Neuron (in vitro differentiated cells): Measurements from ENCODE around the gene VMAC.
"Not testable (repeated sequence)": the region's sequence is repeated elsewhere in the genome, so short reads cannot be mapped to it uniquely, and the experiment has no call there.

Experiments used
- H2AFZ ChIP-seq: one replicate; pipeline ENCODE4 v1.6.1; 2013; ENCODE audit warnings: low read depth, mild to moderate bottlenecking, inconsistent platforms, low read length, moderate library complexity
- H3K27me3 ChIP-seq: one replicate; pipeline ENCODE4 v1.6.1; 2013; ENCODE audit warnings: low read length; ENCODE audit not compliant: insufficient read depth
- H3K36me3 ChIP-seq: one replicate; pipeline ENCODE4 v1.6.1; 2013; ENCODE audit warnings: low read length; ENCODE audit not compliant: insufficient read depth
- H3K4me1 ChIP-seq: one replicate; pipeline ENCODE4 v1.6.1; 2013; ENCODE audit warnings: low read length; ENCODE audit not compliant: insufficient read depth
- H3K4me3 ChIP-seq: 2 replicates; pipeline ENCODE4 v1.5.1; 2013; ENCODE audit warnings: mild to moderate bottlenecking, low read length, moderate library complexity
- H3K9me3 ChIP-seq: one replicate; pipeline ENCODE4 v1.6.1; 2013; ENCODE audit warnings: low read length

VMAC gene

GRCh38 chr19:5877427-5877826 lies 27.2 kb upstream of the VMAC start:
- H3K27me3 ChIP-seq, result no peaks in the 10 kb centered on the region
- H3K36me3 ChIP-seq, result no peaks in the 10 kb centered on the region
- H3K4me3 ChIP-seq, result no peak overlapping the region
- no peaks in the 10 kb centered on the region for H3K9me3 ChIP-seq
- no peak overlapping the region for H2AFZ ChIP-seq
- H3K4me1 ChIP-seq, result peaks cover 28% of the 10 kb centered on the region

- peaks cover 28% of the 10 kb centered on the region for H3K4me1 ChIP-seq
- no peak overlapping the region for H2AFZ ChIP-seq
- no peaks in the 10 kb centered on the region for H3K27me3 ChIP-seq
- no peak overlapping the region for H3K4me3 ChIP-seq
- H3K36me3 ChIP-seq, result no peaks in the 10 kb centered on the region
- H3K9me3 ChIP-seq, result no peaks in the 10 kb centered on the region
These were observed 26.8 kb upstream of the VMAC start for GRCh38 chr19:5877882-5878281.

GRCh38 chr19:5880196-5880595 lies 24.5 kb upstream of the VMAC start:
- Histone ChIP-seq H3K4me1 (peaks cover 28% of the 10 kb centered on the region), H2AFZ (no peak overlapping the region), H3K9me3 (no peaks in the 10 kb centered on the region), H3K4me3 (no peak overlapping the region), H3K27me3 (no peaks in the 10 kb centered on the region), H3K36me3 (no peaks in the 10 kb centered on the region)

GRCh38 chr19:5880604-5881078 lies 24.0 kb upstream of the VMAC start:
- H2AFZ ChIP-seq, result no peak overlapping the region

GRCh38 chr19:5881543-5882299 lies 23.0 kb upstream of the VMAC start:
- no peaks in the 10 kb centered on the region for H3K9me3 ChIP-seq
- no peaks in the 10 kb centered on the region for H3K27me3 ChIP-seq
- peaks cover 28% of the 10 kb centered on the region for H3K4me1 ChIP-seq
- H2AFZ ChIP-seq, result no peak overlapping the region
- H3K36me3 ChIP-seq, result no peaks in the 10 kb centered on the region
- H3K4me3 ChIP-seq, result no peak overlapping the region

More at GRCh38 chr19:5880604-5881078, 24.0 kb upstream of the VMAC start:
- Histone ChIP-seq H3K9me3 (no peaks in the 10 kb centered on the region), H3K4me1 (peaks cover 28% of the 10 kb centered on the region), H3K36me3 (no peaks in the 10 kb centered on the region), H3K27me3 (no peaks in the 10 kb centered on the region), H3K4me3 (no peak overlapping the region)

GRCh38 chr19:5882421-5882968 lies 22.2 kb upstream of the VMAC start:
- H3K4me3 ChIP-seq, result no peak overlapping the region
- H3K27me3 ChIP-seq, result no peaks in the 10 kb centered on the region
- H2AFZ ChIP-seq, result no peak overlapping the region
- peaks cover 26% of the 10 kb centered on the region for H3K4me1 ChIP-seq
- no peaks in the 10 kb centered on the region for H3K36me3 ChIP-seq
- no peaks in the 10 kb centered on the region for H3K9me3 ChIP-seq

- not testable (repeated sequence) for H3K9me3 ChIP-seq, H3K36me3 ChIP-seq, H3K4me3 ChIP-seq, H2AFZ ChIP-seq, H3K27me3 ChIP-seq
- H3K4me1 ChIP-seq, result peaks cover 20% of the 10 kb centered on the region
These were observed 21.4 kb upstream of the VMAC start for GRCh38 chr19:5883157-5883873.

- not testable (repeated sequence) for H2AFZ ChIP-seq, H3K4me3 ChIP-seq, H3K9me3 ChIP-seq, H3K36me3 ChIP-seq, H3K27me3 ChIP-seq
- H3K4me1 ChIP-seq, result peaks cover 18% of the 10 kb centered on the region
These were observed 20.4 kb upstream of the VMAC start for GRCh38 chr19:5884065-5884811.

- no peaks in the 10 kb centered on the region for H3K9me3 ChIP-seq
- peaks cover 4% of the 10 kb centered on the region for H3K4me1 ChIP-seq
- no peaks in the 10 kb centered on the region for H3K36me3 ChIP-seq
- H2AFZ ChIP-seq, result no peak overlapping the region
- H3K27me3 ChIP-seq, result no peaks in the 10 kb centered on the region
- H3K4me3 ChIP-seq, result no peak overlapping the region
These were observed 15.2 kb upstream of the VMAC start for GRCh38 chr19:5889288-5889971.

GRCh38 chr19:5890099-5890498 lies 14.6 kb upstream of the VMAC start:
- no peak overlapping the region for H3K4me3 ChIP-seq
- H3K36me3 ChIP-seq, result peaks cover 4% of the 10 kb centered on the region
- no peak overlapping the region for H2AFZ ChIP-seq
- peaks cover 4% of the 10 kb centered on the region for H3K4me1 ChIP-seq
- H3K27me3 ChIP-seq, result no peaks in the 10 kb centered on the region
- no peaks in the 10 kb centered on the region for H3K9me3 ChIP-seq

GRCh38 chr19:5891572-5891937 lies 13.1 kb upstream of the VMAC start:
- no peak overlapping the region for H3K4me3 ChIP-seq
- no peaks in the 10 kb centered on the region for H3K9me3 ChIP-seq
- peaks cover 4% of the 10 kb centered on the region for H3K4me1 ChIP-seq
- H3K36me3 ChIP-seq, result peaks cover 14% of the 10 kb centered on the region
- no peaks in the 10 kb centered on the region for H3K27me3 ChIP-seq
- H2AFZ ChIP-seq, result no peak overlapping the region

GRCh38 chr19:5891938-5892771 lies 12.5 kb upstream of the VMAC start:
- Histone ChIP-seq H3K4me1 (peaks cover 4% of the 10 kb centered on the region), H3K9me3 (no peaks in the 10 kb centered on the region), H3K36me3 (peaks cover 14% of the 10 kb centered on the region), H3K27me3 (no peaks in the 10 kb centered on the region), H3K4me3 (no peak overlapping the region), H2AFZ (no peak overlapping the region)
